Measurements from ENCODE around the gene AUH.

AUH gene

GRCh38 chr9:91185193-91185886 lies 176.4 kb downstream of the AUH start:
- no peak for DNase-seq

- DNase-seq, result no peak
These were observed 179.1 kb downstream of the AUH start for GRCh38 chr9:91182429-91183225.

DNA sequence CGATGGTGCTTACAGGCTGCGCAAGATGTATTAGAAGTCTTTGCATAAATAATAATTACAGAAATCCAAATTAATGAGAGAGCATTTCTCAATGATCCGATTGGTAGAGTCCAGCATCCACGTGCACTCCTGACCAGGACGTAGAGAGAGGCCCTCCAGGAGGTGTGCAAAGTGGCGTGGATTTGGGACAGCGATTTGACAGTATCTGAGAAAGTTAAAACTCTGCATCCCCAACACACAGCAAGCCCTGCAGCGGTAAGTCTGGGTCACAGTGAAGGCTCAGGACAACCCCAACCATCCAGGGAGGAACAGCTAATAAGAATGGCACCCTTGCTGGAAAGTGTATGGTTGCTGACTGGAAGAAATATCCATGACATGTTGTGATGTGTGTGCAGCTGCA lies 180.2 kb downstream of the AUH start:
- DNase-seq, result no peak

GRCh38 chr9:91180930-91181268 lies 180.8 kb downstream of the AUH start:
- DNase-seq, result no peak

DNA sequence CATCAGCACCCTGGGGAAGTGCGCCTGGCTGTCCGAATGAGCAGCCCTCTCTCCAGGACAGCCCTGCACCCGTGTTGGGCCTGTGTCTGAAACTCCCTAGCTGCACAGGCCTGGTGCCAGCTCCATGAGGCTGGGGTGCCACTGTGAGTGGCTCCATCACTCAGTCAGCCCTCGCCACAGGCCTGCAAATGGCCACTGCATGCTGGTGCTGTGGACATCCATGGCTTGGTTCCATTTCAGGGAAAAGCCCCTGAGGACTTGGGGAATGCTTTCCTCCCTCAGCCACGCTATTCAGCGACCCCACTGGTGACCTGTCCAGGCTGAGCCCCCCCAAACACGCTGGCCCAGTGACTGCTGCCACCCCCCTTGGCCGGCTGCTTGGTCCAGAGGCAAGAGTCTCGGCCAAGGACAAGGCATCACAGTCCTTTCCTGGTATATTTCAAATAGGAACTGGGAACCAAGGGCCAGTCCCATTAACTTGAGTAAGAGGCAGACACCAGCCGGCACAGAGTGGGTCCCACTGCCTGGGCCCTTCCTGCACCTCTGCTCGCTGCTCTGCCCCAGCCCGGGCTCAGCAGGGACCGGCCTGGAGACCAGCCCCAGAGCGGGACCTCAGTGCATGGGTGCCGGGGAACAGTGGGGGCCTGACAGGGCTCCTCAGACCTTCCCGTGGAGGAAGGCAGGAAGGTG lies 181.3 kb downstream of the AUH start:
- DNase-seq, result no peak

DNA sequence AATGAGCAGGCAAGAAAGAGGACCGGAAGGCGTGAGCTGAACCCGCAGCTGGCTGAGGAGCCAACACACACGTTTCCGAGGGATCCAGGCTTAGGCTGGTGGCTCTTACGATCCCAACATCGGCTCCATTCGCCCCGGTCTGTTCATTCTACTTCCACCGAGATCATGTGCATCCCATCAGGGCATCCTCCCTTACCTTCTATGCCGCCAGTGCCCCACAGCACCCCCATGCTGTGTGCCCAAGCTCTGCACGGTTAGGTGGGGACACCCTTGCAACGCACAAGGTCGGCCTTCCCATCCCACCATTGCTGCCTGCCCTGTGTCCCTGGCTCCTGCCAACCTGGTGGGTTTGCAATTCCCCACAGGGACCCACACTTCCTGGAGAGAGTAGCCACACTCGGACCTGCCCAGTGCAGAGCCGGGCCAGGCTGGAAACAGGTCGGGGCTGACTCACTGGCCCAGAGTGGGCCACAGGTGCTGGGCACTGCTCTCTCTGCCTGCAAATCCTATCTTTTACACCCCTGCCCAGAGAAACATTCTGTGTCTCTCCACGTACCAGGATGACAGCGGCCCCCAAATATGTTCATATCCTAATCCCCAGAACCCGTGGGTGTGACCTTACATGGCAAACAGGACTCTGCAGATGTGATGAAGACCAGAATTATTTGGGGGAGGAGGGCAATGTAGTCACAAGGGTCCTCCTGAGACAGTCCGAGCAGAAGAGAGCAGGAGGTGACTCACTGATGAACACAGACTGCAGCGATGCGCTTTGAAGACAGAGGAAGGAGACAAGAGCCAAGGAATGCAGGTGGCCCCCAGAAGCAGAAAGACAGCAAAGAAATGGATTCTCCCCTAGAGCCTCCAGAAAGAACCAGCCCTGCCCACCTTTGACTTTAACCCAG lies 182.2 kb downstream of the AUH start:
- no peak for DNase-seq

DNA sequence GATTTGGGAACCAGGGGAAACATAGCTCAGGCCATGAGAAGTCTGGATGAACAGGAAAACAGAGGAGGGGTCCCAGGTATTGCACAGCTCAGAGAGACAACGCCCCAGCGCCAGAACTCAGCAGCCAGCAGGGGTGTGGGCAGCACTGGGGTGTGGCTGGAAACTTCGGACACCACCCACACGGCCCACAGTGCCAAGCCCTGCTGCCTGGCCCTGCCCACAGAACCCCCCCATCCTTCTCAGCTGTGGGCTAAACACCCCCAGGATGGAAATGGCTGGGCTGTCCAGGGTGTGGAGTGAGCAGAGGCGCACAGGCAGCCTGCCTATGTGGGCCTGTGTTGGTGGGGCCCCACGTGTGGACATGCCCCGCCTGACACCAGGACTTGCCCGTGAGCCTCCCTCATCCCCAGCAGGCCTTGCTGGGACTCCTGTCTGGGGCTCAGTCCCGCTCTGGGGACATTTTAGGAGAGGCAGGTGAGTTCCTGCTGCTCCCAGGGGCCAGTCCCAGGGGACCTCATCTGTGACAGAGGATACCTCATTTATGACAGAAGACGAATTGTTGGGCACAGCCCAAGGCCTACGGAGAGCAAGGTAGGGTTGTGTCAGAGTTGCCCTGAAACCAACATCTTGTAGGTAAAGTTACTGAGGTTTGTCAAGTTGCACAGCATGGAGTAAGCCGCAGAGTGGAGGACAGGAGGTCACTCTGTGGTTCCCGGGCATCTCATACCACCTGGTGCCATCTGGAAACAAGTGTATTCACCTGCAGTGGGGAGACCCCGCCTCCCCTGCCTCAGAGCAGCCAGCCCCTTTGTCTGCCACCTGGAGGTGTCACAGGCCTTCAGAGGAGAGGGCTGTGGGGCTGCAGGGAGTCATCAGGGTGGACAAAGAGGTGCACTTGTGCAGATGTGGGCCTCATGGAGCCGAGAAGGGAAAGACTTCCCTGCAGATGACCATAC lies 183.2 kb downstream of the AUH start:
- no peak for DNase-seq

- DNase-seq, result no peak
These were observed 183.9 kb downstream of the AUH start for GRCh38 chr9:91177661-91178280.

DNA sequence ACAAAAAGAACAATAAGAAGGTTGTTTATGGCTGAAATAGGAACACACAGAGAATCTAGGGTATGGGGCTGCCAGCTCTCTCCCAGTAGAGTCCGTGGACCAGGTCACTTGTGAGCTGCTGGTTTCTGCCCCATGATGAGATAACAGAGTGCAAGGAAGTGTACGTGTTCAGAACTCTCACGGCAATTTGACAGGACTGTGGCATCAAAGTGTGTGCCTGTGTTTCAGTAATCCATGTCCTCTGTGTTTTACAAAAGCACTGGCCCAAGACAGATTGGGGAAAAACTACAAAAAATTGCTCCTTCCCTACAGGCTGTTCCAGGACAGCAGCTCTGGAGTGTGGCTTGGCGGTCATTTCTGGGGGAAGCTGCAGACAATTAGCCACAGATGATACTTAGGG lies 184.6 kb downstream of the AUH start:
- no peak for DNase-seq

GRCh38 chr9:91176426-91176825 lies 185.3 kb downstream of the AUH start:
- no peak for DNase-seq

DNA sequence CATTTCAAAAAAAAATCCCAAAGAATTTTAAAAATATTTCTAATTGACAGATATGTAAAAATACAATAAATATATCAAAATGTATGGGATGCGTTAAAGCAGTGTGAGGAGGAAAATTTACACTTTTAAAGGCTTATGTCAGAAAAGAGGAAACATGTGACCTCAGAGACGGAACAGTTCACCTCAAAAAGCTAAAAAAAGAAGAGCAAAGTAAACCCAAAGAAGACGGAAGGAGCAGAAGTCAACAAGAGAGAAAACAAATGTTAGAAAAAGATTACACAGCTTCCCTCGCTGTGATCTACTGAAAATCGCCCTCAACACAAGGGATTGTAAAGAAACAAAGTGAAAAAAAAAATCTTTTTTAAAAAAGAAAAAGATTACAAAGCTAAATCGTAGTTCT lies 186.9 kb downstream of the AUH start:
- DNase-seq, result no peak

DNA sequence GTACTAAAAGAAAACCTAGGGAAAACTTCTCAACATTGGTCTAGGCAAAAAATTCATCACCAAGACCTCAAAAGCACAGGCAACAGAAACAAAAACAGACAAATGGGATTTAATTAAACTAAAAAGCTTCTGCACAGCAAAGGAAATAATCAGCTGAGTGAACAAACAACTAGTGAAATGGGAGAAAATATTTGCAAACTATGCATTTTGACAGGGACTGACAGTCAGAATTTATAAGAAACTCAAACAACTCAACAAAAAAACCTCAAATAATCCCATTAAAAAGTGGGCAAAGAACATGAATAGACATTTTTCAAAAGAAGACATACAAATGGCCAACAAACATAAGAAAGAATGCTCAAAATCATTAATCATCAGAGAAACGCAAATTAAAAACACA lies 189.4 kb downstream of the AUH start:
- no peak for DNase-seq

- no peak for DNase-seq
These were observed 190.8 kb downstream of the AUH start for GRCh38 chr9:91170951-91171350.

DNA sequence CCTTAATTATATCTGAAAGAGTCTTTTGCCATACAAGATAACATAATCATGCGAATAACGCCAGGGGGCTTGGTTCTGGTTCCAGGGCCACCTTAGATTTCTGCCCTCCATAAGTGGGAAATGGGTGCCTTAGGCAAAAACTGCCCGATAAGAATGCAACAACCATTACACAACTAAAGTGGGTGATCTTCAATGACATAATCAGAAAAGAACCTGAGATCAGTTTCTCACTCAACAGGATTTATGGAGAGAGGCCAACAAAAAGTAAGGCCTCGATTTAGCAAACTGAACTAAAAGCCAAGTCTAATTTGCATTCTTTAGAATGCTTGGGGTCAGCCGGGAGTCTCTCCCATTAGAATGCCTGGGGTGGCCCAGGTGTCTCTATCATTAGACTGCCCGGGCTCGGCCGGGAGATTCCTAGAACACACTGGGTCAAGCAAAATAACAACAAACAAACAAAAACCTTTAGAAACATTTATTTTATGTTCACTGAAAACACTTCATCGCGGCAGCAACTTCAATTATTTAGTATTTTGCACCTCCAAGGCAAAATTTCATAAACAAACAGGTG lies 194.8 kb downstream of the AUH start:
- DNase-seq, result no peak

GRCh38 chr9:91164724-91165520 lies 196.8 kb downstream of the AUH start:
- DNase-seq, result no peak
